BE2C (cell line): ENCODE measurements around the gene MFN2.

ENCODE experiments used
- DNase-seq: peaks from one replicate; pipeline ENCODE4 v3.0.0-alpha.2; 2020
- H3K27me3 ChIP-seq: fragments of 250-450 bp; sonication (Bioruptor Pico); 2 replicates; pipeline ENCODE4 v1.5.1; 2020; ENCODE audit warnings: mild to moderate bottlenecking
- H3K36me3 ChIP-seq: fragments of 250-450 bp; sonication (Bioruptor Pico); 2 replicates; pipeline ENCODE4 v1.5.1; 2020; ENCODE audit warnings: mild to moderate bottlenecking
- H3K4me1 ChIP-seq: fragments of 250-450 bp; sonication (Bioruptor Pico); 2 replicates; pipeline ENCODE4 v1.5.1; 2020
- H3K4me3 ChIP-seq: 2 replicates; pipeline ENCODE4 v1.5.1; 2011; ENCODE audit warnings: low read depth, low read length
- H3K9me3 ChIP-seq: fragments of 250-450 bp; sonication (Bioruptor Pico); 2 replicates; pipeline ENCODE4 v1.5.1; 2020
- TF ChIP-seq, protein P1 (sequence below): IDR thresholded peaks from 2 replicates; pipeline ENCODE4 v1.5.1; 2012; ENCODE audit warnings: mild to moderate bottlenecking, low read depth, low read length

Gene MFN2

GRCh38 chr1:11946647-11947046 is 33.6 kb upstream of the MFN2 start:
- H3K9me3 ChIP-seq, result no peaks in the 10 kb centered on the region
- TF ChIP-seq, protein P1, sequence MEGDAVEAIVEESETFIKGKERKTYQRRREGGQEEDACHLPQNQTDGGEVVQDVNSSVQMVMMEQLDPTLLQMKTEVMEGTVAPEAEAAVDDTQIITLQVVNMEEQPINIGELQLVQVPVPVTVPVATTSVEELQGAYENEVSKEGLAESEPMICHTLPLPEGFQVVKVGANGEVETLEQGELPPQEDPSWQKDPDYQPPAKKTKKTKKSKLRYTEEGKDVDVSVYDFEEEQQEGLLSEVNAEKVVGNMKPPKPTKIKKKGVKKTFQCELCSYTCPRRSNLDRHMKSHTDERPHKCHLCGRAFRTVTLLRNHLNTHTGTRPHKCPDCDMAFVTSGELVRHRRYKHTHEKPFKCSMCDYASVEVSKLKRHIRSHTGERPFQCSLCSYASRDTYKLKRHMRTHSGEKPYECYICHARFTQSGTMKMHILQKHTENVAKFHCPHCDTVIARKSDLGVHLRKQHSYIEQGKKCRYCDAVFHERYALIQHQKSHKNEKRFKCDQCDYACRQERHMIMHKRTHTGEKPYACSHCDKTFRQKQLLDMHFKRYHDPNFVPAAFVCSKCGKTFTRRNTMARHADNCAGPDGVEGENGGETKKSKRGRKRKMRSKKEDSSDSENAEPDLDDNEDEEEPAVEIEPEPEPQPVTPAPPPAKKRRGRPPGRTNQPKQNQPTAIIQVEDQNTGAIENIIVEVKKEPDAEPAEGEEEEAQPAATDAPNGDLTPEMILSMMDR, result no peak
- peaks cover 6% of the 10 kb centered on the region; the same call in 1 of the 2 replicates for H3K36me3 ChIP-seq
- DNase-seq, result no peak
- H3K27me3 ChIP-seq, result no peaks in the 10 kb centered on the region
- no peaks in the 10 kb centered on the region; the same call in 1 of the 2 replicates for H3K4me1 ChIP-seq
- no peak overlapping the region for H3K4me3 ChIP-seq

DNA sequence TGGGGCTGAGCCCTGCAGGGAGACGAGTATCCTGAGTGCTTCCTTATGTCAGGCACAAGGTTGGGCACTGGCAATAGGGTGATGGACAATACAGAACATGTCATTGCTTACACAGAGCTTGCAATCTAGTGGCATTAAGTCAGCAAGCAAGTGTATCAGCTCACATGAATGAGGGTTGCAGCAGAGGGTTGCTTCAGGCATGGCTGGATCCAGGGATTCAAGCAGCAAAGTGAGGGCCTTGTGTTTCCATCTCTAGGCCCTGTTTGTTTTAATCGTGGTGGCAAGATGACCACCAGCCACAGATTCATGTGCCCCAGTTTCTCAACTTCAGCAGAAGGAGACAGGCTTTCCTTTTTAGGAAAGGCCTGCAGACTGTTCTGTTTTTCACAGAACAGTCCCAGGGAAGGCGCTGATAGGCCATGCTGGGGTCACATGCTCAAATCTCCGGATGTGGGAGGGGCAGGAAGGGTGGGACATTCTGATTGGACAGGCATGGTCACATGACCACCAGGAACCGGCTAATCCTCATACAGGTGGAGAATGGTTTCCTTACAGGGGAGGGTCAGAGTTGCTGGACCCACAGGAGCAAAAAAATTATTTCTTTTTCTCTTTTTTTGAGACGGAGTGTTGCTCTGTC is 31.3 kb upstream of the MFN2 start:
- no peaks in the 10 kb centered on the region for H3K9me3 ChIP-seq
- DNase-seq, result peak; percentile 45
- TF ChIP-seq, protein P1, result no peak
- H3K27me3 ChIP-seq, result no peaks in the 10 kb centered on the region
- H3K36me3 ChIP-seq, result peaks cover 6% of the 10 kb centered on the region; the same call in 1 of the 2 replicates
- H3K4me1 ChIP-seq, result no peaks in the 10 kb centered on the region; the same call in 1 of the 2 replicates
- no peak overlapping the region for H3K4me3 ChIP-seq

DNA sequence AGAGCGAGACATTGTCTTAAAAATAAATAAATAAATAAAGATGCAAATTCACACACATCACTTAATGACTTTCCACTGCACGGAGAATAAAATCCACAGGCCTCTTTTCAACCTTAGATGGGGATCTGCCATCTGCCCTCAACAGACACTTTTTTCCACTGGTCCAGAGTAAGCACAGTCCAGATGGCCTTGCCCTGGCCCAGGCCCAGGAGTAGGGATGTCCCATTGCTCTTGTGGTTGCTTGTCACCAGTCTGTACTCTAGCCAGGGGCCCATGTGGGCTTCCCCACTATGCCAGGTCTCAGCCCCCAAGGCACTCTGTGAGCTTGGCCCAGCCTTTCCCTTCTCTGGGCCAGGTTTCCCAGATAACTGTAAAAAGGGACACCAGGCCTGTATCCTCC is 28.3 kb upstream of the MFN2 start:
- Histone ChIP-seq H3K9me3 (no peaks in the 10 kb centered on the region), H3K4me1 (no peaks in the 10 kb centered on the region; the same call in 1 of the 2 replicates), H3K4me3 (no peak overlapping the region), H3K27me3 (no peaks in the 10 kb centered on the region), H3K36me3 (peaks cover 10% of the 10 kb centered on the region)
- TF ChIP-seq, protein P1, result no peak
- peak; percentile 77 for DNase-seq

GRCh38 chr1:11952455-11953109 is 27.7 kb upstream of the MFN2 start:
- H3K4me3 ChIP-seq, result no peak overlapping the region
- DNase-seq, result no peak
- H3K36me3 ChIP-seq, result peaks cover 11% of the 10 kb centered on the region
- no peaks in the 10 kb centered on the region; the same call in 1 of the 2 replicates for H3K4me1 ChIP-seq
- H3K9me3 ChIP-seq, result no peaks in the 10 kb centered on the region
- TF ChIP-seq, protein P1, result no peak
- no peaks in the 10 kb centered on the region for H3K27me3 ChIP-seq

DNA sequence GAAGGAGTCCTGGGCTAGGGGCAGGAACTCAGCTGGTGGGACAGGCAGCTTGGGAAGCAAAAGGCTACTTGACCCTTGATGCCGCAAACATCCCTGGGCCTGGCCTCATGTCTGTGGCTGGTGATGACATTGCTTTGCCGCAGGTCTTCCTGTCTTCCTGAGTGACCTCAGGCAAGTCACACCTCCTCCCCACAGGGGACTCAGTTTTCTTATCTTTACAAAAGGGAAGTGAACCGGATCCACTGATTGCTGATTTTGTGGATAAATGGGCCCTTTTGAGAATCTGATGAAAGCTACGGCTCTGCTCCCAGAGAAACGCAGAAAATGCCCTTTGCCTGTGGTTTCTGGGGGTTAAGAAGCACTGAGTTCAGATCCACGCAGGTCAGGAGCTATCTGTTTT is 25.0 kb upstream of the MFN2 start:
- TF ChIP-seq, protein P1, result no peak
- H3K27me3 ChIP-seq, result no peaks in the 10 kb centered on the region
- no peaks in the 10 kb centered on the region for H3K9me3 ChIP-seq
- H3K36me3 ChIP-seq, result peaks cover 11% of the 10 kb centered on the region
- H3K4me3 ChIP-seq, result no peak overlapping the region
- H3K4me1 ChIP-seq, result no peaks in the 10 kb centered on the region; the same call in 1 of the 2 replicates
- DNase-seq, result no peak

DNA sequence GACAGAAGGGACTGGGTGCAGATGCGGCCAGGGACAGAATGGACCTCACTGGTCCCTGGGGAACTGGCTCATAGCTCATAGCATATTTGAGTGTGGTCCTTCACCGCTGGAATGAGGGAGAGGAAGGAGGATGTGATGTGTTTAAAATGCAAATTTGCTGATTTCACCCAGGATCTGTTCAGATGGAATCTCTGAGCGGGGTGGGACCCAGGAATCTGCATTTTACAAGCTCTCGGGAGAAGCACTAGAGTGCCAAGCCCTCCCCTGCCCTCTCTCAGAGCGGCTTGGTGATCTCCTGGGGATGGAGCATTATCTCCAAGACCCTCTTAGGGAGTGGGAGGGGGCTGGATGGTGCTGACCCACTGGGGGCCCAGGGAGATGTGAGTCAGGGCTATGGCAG is 22.8 kb upstream of the MFN2 start:
- no peak for DNase-seq
- H3K36me3 ChIP-seq, result peaks cover 11% of the 10 kb centered on the region
- no peaks in the 10 kb centered on the region; the same call in 1 of the 2 replicates for H3K4me1 ChIP-seq
- H3K4me3 ChIP-seq, result no peak overlapping the region
- TF ChIP-seq, protein P1, result no peak
- no peaks in the 10 kb centered on the region for H3K9me3 ChIP-seq
- no peaks in the 10 kb centered on the region for H3K27me3 ChIP-seq
